ENCODE results near the gene PXMP2. TPM values are rescaled to one million over a fixed set of nuclear protein-coding genes. Genes with fewer than 3 reads are reported as not detected.

PXMP2 gene
- total RNA-seq, 1 donor from 2014 or later: 18.6 TPM

DNA sequence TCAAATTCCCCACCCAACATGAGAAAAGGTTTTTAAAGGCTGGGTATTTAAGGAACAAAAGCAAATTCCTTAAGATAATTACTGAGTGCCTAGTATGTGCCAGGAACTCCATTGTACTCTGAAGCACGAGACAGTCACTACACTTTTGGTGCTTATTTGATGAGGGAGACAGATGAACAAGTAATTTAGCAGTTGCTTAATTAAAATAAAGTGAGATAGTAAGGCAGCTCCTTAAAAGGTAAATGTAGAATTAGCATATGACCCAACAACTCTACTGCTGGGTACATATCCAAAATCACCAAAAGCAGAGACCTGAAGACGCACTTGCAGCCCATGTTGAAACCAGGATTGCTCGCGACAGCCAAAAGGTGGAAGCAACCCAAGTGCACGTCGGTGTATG, 21.6 kb upstream of the PXMP2 start:
- no peak overlapping the region for H3K4me2 ChIP-seq
- TF ChIP-seq EZH2phosphoT487 (IDR thresholded peaks at IDR 0.05): no peak
- no peak for TF ChIP-seq EZH2 (IDR thresholded peaks at IDR 0.05)
- TF ChIP-seq, protein P1, sequence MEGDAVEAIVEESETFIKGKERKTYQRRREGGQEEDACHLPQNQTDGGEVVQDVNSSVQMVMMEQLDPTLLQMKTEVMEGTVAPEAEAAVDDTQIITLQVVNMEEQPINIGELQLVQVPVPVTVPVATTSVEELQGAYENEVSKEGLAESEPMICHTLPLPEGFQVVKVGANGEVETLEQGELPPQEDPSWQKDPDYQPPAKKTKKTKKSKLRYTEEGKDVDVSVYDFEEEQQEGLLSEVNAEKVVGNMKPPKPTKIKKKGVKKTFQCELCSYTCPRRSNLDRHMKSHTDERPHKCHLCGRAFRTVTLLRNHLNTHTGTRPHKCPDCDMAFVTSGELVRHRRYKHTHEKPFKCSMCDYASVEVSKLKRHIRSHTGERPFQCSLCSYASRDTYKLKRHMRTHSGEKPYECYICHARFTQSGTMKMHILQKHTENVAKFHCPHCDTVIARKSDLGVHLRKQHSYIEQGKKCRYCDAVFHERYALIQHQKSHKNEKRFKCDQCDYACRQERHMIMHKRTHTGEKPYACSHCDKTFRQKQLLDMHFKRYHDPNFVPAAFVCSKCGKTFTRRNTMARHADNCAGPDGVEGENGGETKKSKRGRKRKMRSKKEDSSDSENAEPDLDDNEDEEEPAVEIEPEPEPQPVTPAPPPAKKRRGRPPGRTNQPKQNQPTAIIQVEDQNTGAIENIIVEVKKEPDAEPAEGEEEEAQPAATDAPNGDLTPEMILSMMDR (IDR thresholded peaks at IDR 0.05): no peak
- no peak overlapping the region for H2AFZ ChIP-seq (replicated peaks)
- H3K4me3 ChIP-seq: no peak overlapping the region
- no peaks in the 10 kb centered on the region for H3K79me2 ChIP-seq (ENCODE audit: low read depth)
- H3K4me1 ChIP-seq: no peaks in the 10 kb centered on the region
- no peaks in the 10 kb centered on the region for H3K9me3 ChIP-seq (ENCODE audit: low read depth)
- DNase-seq (ENCODE audit: low spot score): no peak
- no peak overlapping the region for H3K9ac ChIP-seq
- no peaks in the 10 kb centered on the region for H3K36me3 ChIP-seq
- no peak overlapping the region for H3K4me3 Mint-ChIP-seq
- H4K20me1 ChIP-seq (ENCODE audit: low read depth): no peaks in the 10 kb centered on the region
- H3K27ac ChIP-seq: no peak overlapping the region
- H3K36me3 Mint-ChIP-seq: peaks cover 44% of the 10 kb centered on the region
- no peaks in the 10 kb centered on the region for H3F3A ChIP-seq (ENCODE audit: low read depth)
- no peak overlapping the region for H3K27ac Mint-ChIP-seq
- no peaks in the 10 kb centered on the region for H3K4me1 Mint-ChIP-seq
- H3K9me3 Mint-ChIP-seq: no peaks in the 10 kb centered on the region
- H3K27me3 ChIP-seq: no peaks in the 10 kb centered on the region
- H3K27me3 Mint-ChIP-seq (ENCODE audit: insufficient read depth, low read depth): no peaks in the 10 kb centered on the region

DNA sequence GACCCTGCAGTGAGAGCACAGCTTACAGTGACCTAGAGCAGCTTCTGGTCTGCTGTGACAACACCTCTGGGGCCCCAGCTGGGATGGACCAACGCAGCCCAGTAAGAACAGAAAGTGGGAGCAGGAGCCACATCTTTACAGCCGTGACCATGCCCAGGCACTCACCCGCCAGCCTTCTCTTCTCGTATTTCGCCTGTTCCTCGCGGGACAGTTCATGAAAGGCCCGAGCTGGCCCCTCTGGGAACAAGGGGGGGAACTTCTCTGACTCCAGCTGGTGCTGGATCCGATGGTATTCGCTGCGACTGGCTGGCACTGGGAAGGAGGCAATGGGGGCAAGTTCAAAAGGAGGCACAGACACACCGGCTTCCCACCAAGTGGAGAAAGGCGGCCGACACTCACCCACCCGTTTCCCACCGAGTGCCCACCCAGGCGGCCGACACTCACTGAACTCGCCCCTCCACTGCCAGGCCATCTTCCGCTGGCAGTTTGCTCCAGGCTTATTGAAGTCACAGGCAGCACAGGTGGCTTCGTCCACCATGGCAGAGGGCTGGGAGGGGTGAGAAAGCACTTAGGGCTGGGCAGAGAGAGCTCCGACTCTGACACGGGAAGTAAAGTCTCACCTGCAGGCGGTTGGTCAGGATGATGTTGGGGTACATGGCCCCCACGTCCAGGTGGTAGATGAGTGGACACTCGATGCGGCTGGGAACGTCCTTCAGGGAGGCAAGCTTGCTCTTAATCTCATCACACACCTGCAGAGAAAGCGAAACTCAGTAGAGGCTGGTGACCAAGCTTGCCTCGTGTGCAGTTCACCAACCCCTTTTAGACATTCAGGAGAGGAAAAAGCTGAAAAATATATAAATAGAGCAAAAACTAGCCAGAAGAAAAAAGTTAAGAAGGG, 18.9 kb upstream of the PXMP2 start:
- H3K4me1 ChIP-seq: no peaks in the 10 kb centered on the region
- no peak overlapping the region for H3K4me3 Mint-ChIP-seq
- no peak overlapping the region for H3K4me2 ChIP-seq
- H3K27ac Mint-ChIP-seq: no peak overlapping the region
- no peaks in the 10 kb centered on the region for H3K9me3 Mint-ChIP-seq
- H4K20me1 ChIP-seq (ENCODE audit: low read depth): peaks cover 2% of the 10 kb centered on the region
- H3K79me2 ChIP-seq (ENCODE audit: low read depth): no peaks in the 10 kb centered on the region
- TF ChIP-seq, protein P1 (IDR thresholded peaks at IDR 0.05): no peak
- no peak for TF ChIP-seq EZH2phosphoT487 (IDR thresholded peaks at IDR 0.05)
- TF ChIP-seq EZH2 (IDR thresholded peaks at IDR 0.05): no peak
- H3K9ac ChIP-seq: no peak overlapping the region
- no peak for DNase-seq (ENCODE audit: low spot score)
- H3K27ac ChIP-seq: no peak overlapping the region
- H3K36me3 ChIP-seq: no peaks in the 10 kb centered on the region
- no peaks in the 10 kb centered on the region for H3F3A ChIP-seq (ENCODE audit: low read depth)
- H3K4me1 Mint-ChIP-seq: no peaks in the 10 kb centered on the region
- H3K36me3 Mint-ChIP-seq: peaks cover 39% of the 10 kb centered on the region
- no peaks in the 10 kb centered on the region for H3K27me3 ChIP-seq
- H2AFZ ChIP-seq (replicated peaks): no peak overlapping the region
- no peaks in the 10 kb centered on the region for H3K27me3 Mint-ChIP-seq (ENCODE audit: insufficient read depth, low read depth)
- H3K9me3 ChIP-seq (ENCODE audit: low read depth): no peaks in the 10 kb centered on the region
- no peak overlapping the region for H3K4me3 ChIP-seq

DNA sequence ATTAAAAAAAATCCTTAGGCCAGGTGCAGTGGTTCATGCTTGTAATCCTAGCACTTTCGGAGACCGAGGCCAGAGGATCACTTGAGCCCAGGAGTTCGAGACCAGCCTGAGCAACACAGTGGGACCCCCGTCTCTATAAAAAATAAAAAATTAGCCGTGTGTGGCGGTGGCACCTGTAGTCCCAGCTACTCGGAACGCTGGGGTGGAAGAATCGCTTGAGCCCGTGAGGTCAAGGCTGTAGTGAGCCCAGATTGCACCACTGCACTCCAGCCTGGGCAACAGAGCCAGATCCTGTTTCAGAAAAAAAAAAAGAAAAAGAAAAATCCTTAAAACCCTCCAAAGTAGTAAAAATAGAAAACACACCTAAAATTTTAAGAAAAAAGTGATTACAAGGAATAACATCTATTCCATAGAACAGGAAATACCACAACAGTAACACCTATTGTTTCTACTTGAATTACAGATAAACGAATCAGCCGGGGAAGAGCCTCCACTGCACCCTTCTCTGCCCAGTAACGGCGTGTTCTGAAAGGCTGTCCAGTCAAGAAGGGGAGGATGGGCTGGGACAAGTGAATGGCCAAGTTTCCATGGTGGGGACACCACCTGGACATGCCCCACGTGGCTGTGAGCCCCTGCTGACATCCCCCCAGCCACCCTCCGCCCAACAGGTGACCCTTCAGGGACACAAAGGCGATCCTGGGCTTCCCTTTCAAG, 18.1 kb upstream of the PXMP2 start:
- H3K9ac ChIP-seq: no peak overlapping the region
- Mint-ChIP-seq H3K4me1 (no peaks in the 10 kb centered on the region), H3K36me3 (peaks cover 43% of the 10 kb centered on the region), H3K27me3 (ENCODE audit: insufficient read depth, low read depth) (no peaks in the 10 kb centered on the region), H3K4me3 (no peak overlapping the region), H3K27ac (no peak overlapping the region), H3K9me3 (no peaks in the 10 kb centered on the region)
- DNase-seq (ENCODE audit: low spot score): no peak
- H3K27me3 ChIP-seq: no peaks in the 10 kb centered on the region
- no peak overlapping the region for H2AFZ ChIP-seq (replicated peaks)
- H4K20me1 ChIP-seq (ENCODE audit: low read depth): peaks cover 2% of the 10 kb centered on the region
- no peak overlapping the region for H3K4me3 ChIP-seq
- no peaks in the 10 kb centered on the region for H3K36me3 ChIP-seq
- H3F3A ChIP-seq (ENCODE audit: low read depth): no peaks in the 10 kb centered on the region
- no peaks in the 10 kb centered on the region for H3K9me3 ChIP-seq (ENCODE audit: low read depth)
- H3K4me2 ChIP-seq: no peak overlapping the region
- TF ChIP-seq EZH2phosphoT487 (IDR thresholded peaks at IDR 0.05): no peak
- TF ChIP-seq, protein P1 (IDR thresholded peaks at IDR 0.05): no peak
- TF ChIP-seq EZH2 (IDR thresholded peaks at IDR 0.05): no peak
- H3K4me1 ChIP-seq: no peaks in the 10 kb centered on the region
- H3K27ac ChIP-seq: no peak overlapping the region
- H3K79me2 ChIP-seq (ENCODE audit: low read depth): no peaks in the 10 kb centered on the region

Data from neural progenitor cell (in vitro differentiated cells).